Trophoblast cell (in vitro differentiated cells and primary cell): ENCODE measurements around the gene KCNG1.

ENCODE experiments used
- DNase-seq, 2 donors: peaks; one replicate each; pipeline ENCODE4 v3.0.0-alpha.2; 2016
- H2AFZ ChIP-seq: 2 replicates; pipeline ENCODE4 v1.6.1; 2013; ENCODE audit warnings: low read length, moderate library complexity, mild to moderate bottlenecking; ENCODE audit not compliant: insufficient read depth, poor library complexity
- H2AK5ac ChIP-seq: 2 replicates; pipeline ENCODE4 v1.6.1; 2013; ENCODE audit warnings: mild to moderate bottlenecking, low read length
- H2BK120ac ChIP-seq: 2 replicates; pipeline ENCODE4 v1.6.1; 2013; ENCODE audit warnings: low read length, mild to moderate bottlenecking, moderate library complexity; ENCODE audit not compliant: insufficient read depth, poor library complexity
- H2BK12ac ChIP-seq: 2 replicates; pipeline ENCODE4 v1.6.1; 2013; ENCODE audit warnings: mild to moderate bottlenecking, low read length, moderate library complexity
- H2BK5ac ChIP-seq: 2 replicates; pipeline ENCODE4 v1.6.1; 2013; ENCODE audit warnings: low read length, low read depth, moderate library complexity, mild to moderate bottlenecking; ENCODE audit not compliant: poor library complexity
- H3K14ac ChIP-seq: 2 replicates; pipeline ENCODE4 v1.6.1; 2013; ENCODE audit warnings: mild to moderate bottlenecking, low read length
- H3K18ac ChIP-seq: 2 replicates; pipeline ENCODE4 v1.6.1; 2013; ENCODE audit warnings: mild to moderate bottlenecking, low read length
- H3K23ac ChIP-seq: 2 replicates; pipeline ENCODE4 v1.6.1; 2013; ENCODE audit warnings: low read length
- H3K27ac ChIP-seq: 2 replicates; pipeline ENCODE4 v1.5.1; 2013; ENCODE audit warnings: low read depth, mild to moderate bottlenecking, inconsistent platforms, low read length, moderate library complexity
- H3K27me3 ChIP-seq: 2 replicates; pipeline ENCODE4 v1.6.1; 2013; ENCODE audit warnings: inconsistent platforms, mild to moderate bottlenecking, low read length, moderate library complexity; ENCODE audit not compliant: insufficient read depth
- H3K36me3 ChIP-seq, 2 experiments: 1 replicate in 1 of 2; 2 replicates in 1 of 2; pipeline ENCODE4 v1.6.1; 2013; ENCODE audit warnings: low read length in 2 of 2, mild to moderate bottlenecking in 2 of 2, moderate library complexity in 1 of 2; ENCODE audit not compliant: insufficient read depth in 2 of 2, control insufficient read depth in 1 of 2
- H3K4ac ChIP-seq: 2 replicates; pipeline ENCODE4 v1.6.1; 2013; ENCODE audit warnings: low read depth, mild to moderate bottlenecking, low read length, moderate library complexity
- H3K4me1 ChIP-seq, 2 experiments: 1 replicate in 1 of 2; 2 replicates in 1 of 2; pipeline ENCODE4 v1.6.1; 2013; ENCODE audit warnings: low read length in 2 of 2, mild to moderate bottlenecking in 2 of 2, moderate library complexity in 1 of 2; ENCODE audit not compliant: insufficient read depth in 2 of 2, control insufficient read depth in 1 of 2
- H3K4me2 ChIP-seq: 2 replicates; pipeline ENCODE4 v1.6.1; 2013; ENCODE audit warnings: inconsistent platforms, mild to moderate bottlenecking, low read length, moderate library complexity
- H3K4me3 ChIP-seq: 2 replicates; pipeline ENCODE4 v1.5.1; 2013; ENCODE audit warnings: mild to moderate bottlenecking, low read depth, low read length, inconsistent platforms
- H3K79me1 ChIP-seq: one replicate; pipeline ENCODE4 v1.6.1; 2013; ENCODE audit warnings: low read length
- H3K79me2 ChIP-seq: 2 replicates; pipeline ENCODE4 v1.6.1; 2013; ENCODE audit warnings: low read length, mild to moderate bottlenecking; ENCODE audit not compliant: control insufficient read depth, insufficient read depth, poor library complexity
- H3K9ac ChIP-seq: 2 replicates; pipeline ENCODE4 v1.6.1; 2013; ENCODE audit warnings: mild to moderate bottlenecking, low read length
- H3K9me3 ChIP-seq: 2 replicates; pipeline ENCODE4 v1.6.1; 2013; ENCODE audit warnings: low read depth, mild to moderate bottlenecking, control low read depth, inconsistent platforms, low read length; ENCODE audit not compliant: insufficient read depth
- H4K12ac ChIP-seq: 2 replicates; pipeline ENCODE4 v1.6.1; 2013; ENCODE audit warnings: low read depth, mild to moderate bottlenecking, low read length, moderate library complexity
- H4K8ac ChIP-seq: 2 replicates; pipeline ENCODE4 v1.6.1; 2013; ENCODE audit warnings: low read depth, mild to moderate bottlenecking, low read length, moderate library complexity
- H4K91ac ChIP-seq: one replicate; pipeline ENCODE4 v1.6.1; 2013; ENCODE audit warnings: low read depth, mild to moderate bottlenecking, low read length, moderate library complexity
- WGBS: extraction: QIAGEN DNeasy Blood & Tissue Kit; methylation state at CpG from one replicate; pipeline ENCODE4 v1.1.7; 2013; ENCODE audit warnings: missing lambda C conversion rate; ENCODE audit not compliant: insufficient read length, insufficient coverage; ENCODE audit errors: extremely low coverage; 5-methylcytosine and 5-hydroxymethylcytosine counted together

KCNG1 gene

GRCh38 chr20:51064137-51064536 is 41.2 kb upstream of the KCNG1 start:
- Histone ChIP-seq H3K14ac (no peak overlapping the region), H3K4me2 (no peak overlapping the region), H3K23ac (no peak overlapping the region), H3K27ac (no peak overlapping the region), H3K36me3 (no peaks in the 10 kb centered on the region), H3K18ac (no peak overlapping the region), H2AK5ac (no peak overlapping the region), H4K12ac (no peak overlapping the region), H3K4ac (no peak overlapping the region), H3K9me3 (no peaks in the 10 kb centered on the region), H4K91ac (no peak overlapping the region), H3K4me1 (no peaks in the 10 kb centered on the region), H3K79me2 (no peaks in the 10 kb centered on the region), H3K9ac (no peak overlapping the region), H4K8ac (no peak overlapping the region), H2BK5ac (no peak overlapping the region), H3K27me3 (no peaks in the 10 kb centered on the region), H2BK120ac (no peak overlapping the region), H3K4me3 (no peak overlapping the region), H3K79me1 (no peaks in the 10 kb centered on the region), H2AFZ (no peak overlapping the region), H2BK12ac (no peak overlapping the region)
- WGBS, result no CpG with 5 or more reads among the region's 5 CpGs
- DNase-seq, result no peak

DNA sequence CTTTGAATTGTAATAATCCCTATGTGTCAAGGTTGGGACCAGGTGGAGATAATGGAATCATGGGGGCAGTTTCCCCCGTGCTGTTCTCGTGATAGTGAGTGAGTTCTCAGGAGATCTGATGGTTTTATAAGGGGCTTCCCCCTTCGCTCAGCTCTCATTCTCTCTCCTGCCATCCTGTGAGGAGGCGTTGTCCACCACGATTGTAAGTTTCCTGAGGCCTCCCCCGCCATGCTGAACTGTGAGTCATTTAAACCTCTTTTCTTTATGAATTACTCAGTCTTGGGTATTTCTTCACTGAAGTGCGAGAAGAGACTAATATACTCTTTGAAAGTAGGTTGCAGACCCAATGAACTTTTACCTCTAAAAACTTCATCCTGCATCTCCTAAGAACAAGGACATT is 39.2 kb upstream of the KCNG1 start:
- Histone ChIP-seq H3K4me1 (no peaks in the 10 kb centered on the region), H3K27me3 (no peaks in the 10 kb centered on the region), H2BK120ac (no peak overlapping the region), H2BK12ac (no peak overlapping the region), H4K8ac (no peak overlapping the region), H3K36me3 (no peaks in the 10 kb centered on the region), H3K79me1 (no peaks in the 10 kb centered on the region), H2AFZ (no peak overlapping the region), H3K14ac (no peak overlapping the region), H3K4me2 (no peak overlapping the region), H3K23ac (no peak overlapping the region), H3K4ac (no peak overlapping the region), H3K9ac (no peak overlapping the region), H4K91ac (no peak overlapping the region), H3K9me3 (peaks cover 2% of the 10 kb centered on the region), H3K79me2 (no peaks in the 10 kb centered on the region), H4K12ac (no peak overlapping the region), H3K4me3 (no peak overlapping the region), H3K18ac (no peak overlapping the region), H3K27ac (no peak overlapping the region), H2AK5ac (no peak overlapping the region), H2BK5ac (no peak overlapping the region)
- no peak for DNase-seq
- WGBS, result no CpG with 5 or more reads among the region's 7 CpGs

DNA sequence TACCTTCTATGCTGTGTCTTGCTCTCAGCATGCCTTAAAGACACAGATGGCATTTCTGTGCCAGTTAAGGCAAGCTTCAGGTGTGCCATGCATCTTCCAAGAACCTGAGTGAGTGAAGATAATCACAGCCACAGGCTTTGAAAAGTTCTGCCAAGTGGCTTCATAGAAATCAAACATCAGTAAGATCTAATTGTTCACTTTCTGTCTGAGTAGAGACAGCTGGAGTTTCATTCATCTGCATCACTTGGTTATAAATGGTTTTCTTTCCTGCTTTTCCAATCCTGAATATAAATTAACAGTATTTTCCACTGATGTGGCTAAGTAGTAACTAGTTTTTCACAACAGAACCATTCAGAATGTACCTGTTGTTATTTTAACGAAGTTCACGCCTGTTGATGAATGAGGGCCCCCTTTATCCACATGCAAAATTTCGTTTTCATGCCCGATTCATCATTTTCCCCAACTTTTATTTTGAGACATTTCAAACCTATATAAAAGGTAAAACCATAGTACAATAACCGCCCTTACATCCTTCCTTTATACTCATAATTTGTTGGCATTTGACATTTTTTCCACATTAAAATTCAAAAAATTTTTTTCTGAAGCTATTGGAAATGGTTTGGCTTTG is 38.6 kb upstream of the KCNG1 start:
- no CpG with 5 or more reads among the region's 5 CpGs for WGBS
- Histone ChIP-seq H3K79me2 (no peaks in the 10 kb centered on the region), H3K9me3 (peaks cover 2% of the 10 kb centered on the region), H2BK12ac (no peak overlapping the region), H3K9ac (no peak overlapping the region), H3K4me2 (no peak overlapping the region), H3K14ac (no peak overlapping the region), H3K18ac (no peak overlapping the region), H3K4me1 (no peaks in the 10 kb centered on the region), H2BK5ac (no peak overlapping the region), H2BK120ac (no peak overlapping the region), H4K12ac (no peak overlapping the region), H3K27me3 (no peaks in the 10 kb centered on the region), H2AFZ (no peak overlapping the region), H3K27ac (no peak overlapping the region), H4K8ac (no peak overlapping the region), H2AK5ac (no peak overlapping the region), H3K23ac (no peak overlapping the region), H3K79me1 (no peaks in the 10 kb centered on the region), H3K4ac (no peak overlapping the region), H4K91ac (no peak overlapping the region), H3K36me3 (no peaks in the 10 kb centered on the region), H3K4me3 (no peak overlapping the region)
- DNase-seq, result no peak

DNA sequence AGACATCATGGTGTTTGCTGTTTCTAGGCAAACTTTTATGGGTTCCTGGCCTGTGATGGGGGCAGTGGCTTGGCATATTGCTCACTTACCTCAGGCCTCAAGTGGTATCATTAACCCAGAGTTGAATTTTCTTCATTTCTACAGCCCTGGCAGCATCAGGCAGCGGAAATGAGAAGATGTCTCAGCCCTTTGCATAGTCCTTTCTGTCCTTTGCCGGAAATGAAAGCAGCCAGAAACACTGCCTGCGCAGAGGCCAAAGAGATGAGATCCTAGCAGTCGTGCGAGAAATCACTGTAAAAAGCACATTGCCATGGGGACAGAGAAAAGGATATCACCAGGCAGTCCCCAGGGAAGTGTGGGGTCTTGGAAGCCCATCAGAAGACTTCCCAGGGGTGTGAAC is 37.4 kb upstream of the KCNG1 start:
- no peak overlapping the region for H3K27ac ChIP-seq
- no peaks in the 10 kb centered on the region for H3K79me2 ChIP-seq
- H2BK120ac ChIP-seq, result no peak overlapping the region
- no CpG with 5 or more reads among the region's 5 CpGs for WGBS
- no peaks in the 10 kb centered on the region for H3K27me3 ChIP-seq
- H4K8ac ChIP-seq, result no peak overlapping the region
- H2AFZ ChIP-seq, result no peak overlapping the region
- no peak for DNase-seq
- H3K4me3 ChIP-seq, result no peak overlapping the region
- no peak overlapping the region for H3K14ac ChIP-seq
- no peak overlapping the region for H3K4me2 ChIP-seq
- H2AK5ac ChIP-seq, result no peak overlapping the region
- H3K36me3 ChIP-seq, result no peaks in the 10 kb centered on the region
- H2BK5ac ChIP-seq, result no peak overlapping the region
- H3K4ac ChIP-seq, result no peak overlapping the region
- no peak overlapping the region for H4K12ac ChIP-seq
- H3K23ac ChIP-seq, result no peak overlapping the region
- H3K9ac ChIP-seq, result no peak overlapping the region
- no peak overlapping the region for H3K18ac ChIP-seq
- H3K4me1 ChIP-seq, result no peaks in the 10 kb centered on the region
- H4K91ac ChIP-seq, result no peak overlapping the region
- peaks cover 3% of the 10 kb centered on the region for H3K9me3 ChIP-seq
- no peaks in the 10 kb centered on the region for H3K79me1 ChIP-seq
- H2BK12ac ChIP-seq, result no peak overlapping the region
